GM18858 (cell line): ENCODE results near the gene TBX4.
"Not testable (repeated sequence)": the region's sequence is repeated elsewhere in the genome, so short reads cannot be mapped to it uniquely, and the experiment has no call there.

Source experiments
- ATAC-seq: cut with Tn5 transposase; IDR thresholded peaks from one replicate; pipeline ENCODE4 v1.9.1; 2021; ENCODE audit not compliant: unreplicated experiment

Gene TBX4

DNA sequence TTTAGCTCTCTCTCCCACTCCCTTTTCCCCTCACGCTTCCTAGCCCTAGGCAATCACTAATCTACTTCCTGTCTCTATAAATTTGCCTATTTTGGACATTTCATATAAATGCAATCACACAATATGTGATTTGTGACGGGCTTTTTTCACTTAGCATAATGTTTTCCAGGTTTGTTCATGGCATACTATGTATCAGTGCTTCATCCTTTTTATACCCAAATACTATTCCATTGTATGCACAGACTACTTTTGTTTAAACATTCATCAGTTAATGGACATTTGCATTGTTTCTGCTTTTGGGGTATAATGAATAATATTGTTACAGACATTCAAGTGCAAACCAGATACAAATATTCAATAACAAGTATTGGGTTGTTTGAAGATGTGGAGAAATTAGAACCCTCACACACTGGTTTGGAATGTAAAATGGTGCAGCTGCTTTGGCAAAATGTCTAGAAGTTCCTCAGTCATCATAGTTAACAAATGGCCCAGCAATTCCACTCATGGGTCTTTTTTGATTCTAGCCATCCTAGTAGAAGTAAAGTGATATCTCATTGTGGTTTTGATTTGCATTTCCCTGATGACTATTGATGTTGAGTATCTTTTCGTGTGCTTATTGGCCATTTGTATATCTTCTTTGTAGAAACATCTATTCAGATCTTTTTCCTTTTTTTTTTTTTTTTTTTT, 67.7 kb downstream of the TBX4 start:
- no peak for ATAC-seq

DNA sequence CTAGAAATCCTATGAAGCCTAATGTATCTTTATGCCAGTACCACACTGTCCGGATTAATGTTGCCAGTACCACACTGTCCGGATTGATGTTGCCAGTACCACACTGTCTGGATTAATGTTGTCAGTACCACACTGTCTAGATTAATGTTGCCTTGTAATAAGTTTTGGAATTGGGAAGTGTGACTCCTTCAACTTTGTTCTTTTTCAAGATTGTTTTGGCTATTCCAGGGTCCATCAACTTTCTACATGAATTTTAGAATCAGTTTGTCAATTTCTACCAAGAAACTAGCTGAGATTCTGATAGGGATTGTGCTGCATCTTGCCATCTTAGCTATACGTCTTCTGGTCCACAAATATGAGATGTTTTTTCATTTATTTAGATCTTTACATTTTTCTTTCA, 68.7 kb downstream of the TBX4 start:
- ATAC-seq = no peak

DNA sequence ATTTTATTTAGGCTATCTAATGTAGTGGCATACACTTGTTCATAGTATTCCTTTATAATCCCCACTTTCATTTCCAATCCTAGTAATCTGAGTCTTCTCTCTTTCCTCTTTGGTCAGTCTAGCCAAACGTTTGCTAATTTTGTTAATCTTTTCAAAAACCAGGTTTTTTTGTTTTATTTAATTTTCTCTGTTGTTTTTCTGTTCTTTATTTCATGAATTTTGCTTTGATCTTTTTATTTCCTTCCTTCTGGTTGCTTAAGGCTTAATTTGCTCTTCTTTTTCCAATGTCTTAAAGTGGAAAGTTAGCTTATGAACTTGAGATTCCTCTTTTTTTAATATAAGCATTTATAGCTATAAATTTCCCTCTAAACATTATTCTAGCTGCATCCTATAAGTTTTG, 69.9 kb downstream of the TBX4 start:
- ATAC-seq = no peak

- ATAC-seq = no peak
Measured at GRCh38 chr17:61524319-61524718, 72.1 kb downstream of the TBX4 start.

GRCh38 chr17:61527441-61527840, 75.2 kb downstream of the TBX4 start:
- not testable (repeated sequence) for ATAC-seq

GRCh38 chr17:61528171-61528570, 75.9 kb downstream of the TBX4 start:
- no peak for ATAC-seq

GRCh38 chr17:61531223-61531622, 79.0 kb downstream of the TBX4 start:
- no peak for ATAC-seq

DNA sequence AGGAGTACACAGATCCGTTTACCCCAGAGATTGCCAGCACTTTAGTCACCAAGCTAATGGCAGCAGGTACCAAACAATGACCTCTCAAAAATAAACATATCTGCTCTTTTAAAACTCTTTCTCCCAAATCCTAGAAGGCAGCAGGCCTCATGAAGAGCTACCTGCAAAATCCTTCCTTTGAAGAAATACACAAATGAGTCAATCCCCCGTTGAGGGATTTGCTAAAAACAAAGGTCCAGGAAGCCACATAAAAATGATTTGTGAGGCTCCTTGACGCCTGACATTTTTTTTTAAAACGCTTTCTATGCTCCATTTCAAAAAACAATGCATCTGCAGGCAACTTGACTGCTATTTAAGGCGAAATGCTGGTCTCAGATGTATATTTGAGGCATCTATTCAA, 80.6 kb downstream of the TBX4 start:
- ATAC-seq = no peak

DNA sequence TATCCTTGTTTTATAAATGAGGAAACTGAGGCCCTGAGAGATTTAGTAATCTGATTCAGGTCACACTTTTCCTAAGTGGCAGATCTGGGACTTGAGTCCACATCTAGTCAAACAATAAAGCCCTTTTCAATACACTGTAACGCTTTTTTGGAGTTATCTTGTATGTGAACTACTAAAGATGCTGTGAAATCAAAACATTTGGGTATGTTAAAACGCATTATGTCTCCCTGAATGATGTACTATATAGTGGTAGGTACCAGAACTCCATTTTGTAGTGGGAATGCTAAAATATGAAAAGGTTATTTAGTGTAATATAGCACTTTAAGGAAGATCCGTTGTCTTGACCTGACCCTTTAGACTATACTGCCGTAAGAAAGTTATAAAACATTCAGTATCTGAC, 81.6 kb downstream of the TBX4 start:
- no peak for ATAC-seq

GRCh38 chr17:61534414-61534813, 82.2 kb downstream of the TBX4 start:
- ATAC-seq = no peak
